ENCODE data around the gene CD99.
"Not testable (repeated sequence)": the region's sequence is repeated elsewhere in the genome, so short reads cannot be mapped to it uniquely, and the experiment has no call there.

CD99 gene

GRCh38 chrX:2733286-2733685, 42.2 kb downstream of the CD99 start:
- DNase-seq, result no peak

GRCh38 chrX:2735270-2735669, 44.2 kb downstream of the CD99 start:
- DNase-seq, result no peak

GRCh38 chrX:2740672-2741071, 49.6 kb downstream of the CD99 start:
- no peak for DNase-seq

- DNase-seq, result no peak
These were observed 50.3 kb downstream of the CD99 start for GRCh38 chrX:2741386-2741785.

- not testable (repeated sequence) for DNase-seq
These were observed 55.2 kb downstream of the CD99 start for GRCh38 chrX:2746250-2746649.

GRCh38 chrX:2748171-2748814, 57.2 kb downstream of the CD99 start:
- DNase-seq, result no peak

GRCh38 chrX:2748815-2749188, 57.7 kb downstream of the CD99 start:
- DNase-seq, result no peak

- DNase-seq, result no peak
These were observed 60.2 kb downstream of the CD99 start for GRCh38 chrX:2751291-2751690.

- not testable (repeated sequence) for DNase-seq
These were observed 60.8 kb downstream of the CD99 start, which contains the start of gene XG for GRCh38 chrX:2751874-2752300. XG (plus strand) TSS chrX:2752040; CDS start chrX:2752275, 235 bp downstream.

- not testable (repeated sequence) for DNase-seq
These were observed 61.3 kb downstream of the CD99 start for GRCh38 chrX:2752441-2752840.

- DNase-seq, result not testable (repeated sequence)
These were observed 64.1 kb downstream of the CD99 start for GRCh38 chrX:2755163-2755715.

- no peak for DNase-seq
These were observed 65.5 kb downstream of the CD99 start for GRCh38 chrX:2756548-2756947.

GRCh38 chrX:2761246-2761645, 70.2 kb downstream of the CD99 start:
- DNase-seq, result no peak

- DNase-seq, result not testable (repeated sequence)
These were observed 71.6 kb downstream of the CD99 start for GRCh38 chrX:2762671-2763070.

- not testable (repeated sequence) for DNase-seq
These were observed 73.9 kb downstream of the CD99 start for GRCh38 chrX:2764766-2765548.

GRCh38 chrX:2765549-2765830, 74.4 kb downstream of the CD99 start:
- no peak for DNase-seq

GRCh38 chrX:2766906-2767305, 75.8 kb downstream of the CD99 start:
- no peak for DNase-seq

GRCh38 chrX:2767631-2768455, 76.7 kb downstream of the CD99 start:
- no peak for DNase-seq

- no peak for DNase-seq
These were observed 78.5 kb downstream of the CD99 start for GRCh38 chrX:2769615-2770014.

- not testable (repeated sequence) for DNase-seq
These were observed 82.3 kb downstream of the CD99 start for GRCh38 chrX:2773166-2774055.

GRCh38 chrX:2774057-2774456, 83.0 kb downstream of the CD99 start:
- no peak for DNase-seq

- no peak for DNase-seq
These were observed 83.7 kb downstream of the CD99 start for GRCh38 chrX:2774776-2775175.
